Astrocyte of the cerebellum (primary cell): ENCODE data around the gene PDZD4.

Experiments used
- DNase-seq: peaks from one replicate; pipeline ENCODE4 v3.0.0-alpha.2; 2011; ENCODE audit warnings: low read depth
- H3K4me3 ChIP-seq: 2 replicates; pipeline ENCODE4 v1.5.1; 2011; ENCODE audit warnings: mild to moderate bottlenecking, low read depth, low read length, moderate library complexity
- in situ Hi-C: cut with HindIII; loops from 2 replicates; pipeline ENCODE4 v1.10.0; 2017; ENCODE audit warnings: low sequenced_read_pairs
- TF ChIP-seq, protein P1 (sequence below): IDR thresholded peaks from 2 replicates; pipeline ENCODE4 v1.5.1; 2012; ENCODE audit warnings: low read length, low read depth, moderate library complexity, mild to moderate bottlenecking; ENCODE audit errors: missing control alignments

PDZD4 gene

DNA sequence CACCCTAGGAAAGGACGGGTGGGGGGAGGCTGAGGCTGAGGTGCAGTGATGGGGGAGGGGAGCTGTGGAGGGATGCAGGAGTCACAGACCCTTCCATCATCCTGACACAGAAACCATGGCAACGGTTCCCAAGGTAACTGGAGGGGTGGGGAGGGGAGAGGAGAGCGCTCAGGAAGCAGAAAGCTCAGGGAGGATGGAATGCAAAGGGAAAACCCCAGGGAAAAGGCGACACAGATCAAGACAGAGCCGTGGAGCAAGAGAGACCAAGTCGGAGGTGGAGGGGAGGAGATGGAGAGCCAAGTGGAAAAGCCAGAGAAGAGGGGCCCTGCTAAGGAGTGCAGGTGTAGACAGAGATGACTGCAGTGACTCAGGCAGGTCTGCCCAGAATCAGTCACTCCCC, 41.1 kb upstream of the PDZD4 start:
- DNase-seq, result no peak
- TF ChIP-seq, protein P1, sequence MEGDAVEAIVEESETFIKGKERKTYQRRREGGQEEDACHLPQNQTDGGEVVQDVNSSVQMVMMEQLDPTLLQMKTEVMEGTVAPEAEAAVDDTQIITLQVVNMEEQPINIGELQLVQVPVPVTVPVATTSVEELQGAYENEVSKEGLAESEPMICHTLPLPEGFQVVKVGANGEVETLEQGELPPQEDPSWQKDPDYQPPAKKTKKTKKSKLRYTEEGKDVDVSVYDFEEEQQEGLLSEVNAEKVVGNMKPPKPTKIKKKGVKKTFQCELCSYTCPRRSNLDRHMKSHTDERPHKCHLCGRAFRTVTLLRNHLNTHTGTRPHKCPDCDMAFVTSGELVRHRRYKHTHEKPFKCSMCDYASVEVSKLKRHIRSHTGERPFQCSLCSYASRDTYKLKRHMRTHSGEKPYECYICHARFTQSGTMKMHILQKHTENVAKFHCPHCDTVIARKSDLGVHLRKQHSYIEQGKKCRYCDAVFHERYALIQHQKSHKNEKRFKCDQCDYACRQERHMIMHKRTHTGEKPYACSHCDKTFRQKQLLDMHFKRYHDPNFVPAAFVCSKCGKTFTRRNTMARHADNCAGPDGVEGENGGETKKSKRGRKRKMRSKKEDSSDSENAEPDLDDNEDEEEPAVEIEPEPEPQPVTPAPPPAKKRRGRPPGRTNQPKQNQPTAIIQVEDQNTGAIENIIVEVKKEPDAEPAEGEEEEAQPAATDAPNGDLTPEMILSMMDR, result no peak
- in situ Hi-C loops, result no loop called here
- H3K4me3 ChIP-seq, result no peak overlapping the region

GRCh38 chrX:153870791-153871360, 40.5 kb upstream of the PDZD4 start:
- H3K4me3 ChIP-seq, result no peak overlapping the region
- TF ChIP-seq, protein P1, result no peak
- in situ Hi-C loops, result no loop called here
- DNase-seq, result no peak

DNA sequence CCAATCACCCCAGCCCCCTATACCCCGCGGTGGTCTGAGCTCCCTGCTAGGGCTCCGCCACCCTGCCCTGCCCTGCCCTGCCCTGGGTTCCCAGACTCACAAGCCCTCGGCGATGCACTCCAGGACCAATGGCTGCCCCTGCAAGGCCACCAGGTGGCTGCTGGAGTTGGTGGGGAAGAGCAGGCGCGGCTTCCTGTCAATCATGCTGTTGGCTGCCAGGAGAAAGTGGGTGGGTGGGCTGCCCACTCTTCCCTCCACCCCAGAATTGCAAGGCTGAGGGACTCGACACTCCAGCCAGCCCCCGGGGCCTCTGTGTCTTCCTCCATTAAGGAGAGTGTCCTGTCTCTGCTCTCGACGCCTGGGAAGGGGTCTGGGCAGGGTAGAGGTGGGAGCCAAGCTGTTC, 39.9 kb upstream of the PDZD4 start:
- no peak overlapping the region for H3K4me3 ChIP-seq
- no peak for DNase-seq
- TF ChIP-seq, protein P1, result no peak
- in situ Hi-C loops, result no loop called here

- TF ChIP-seq, protein P1, result no peak
- H3K4me3 ChIP-seq, result no peak overlapping the region
- no peak for DNase-seq
- in situ Hi-C loops, result no loop called here
These were observed 39.3 kb upstream of the PDZD4 start for GRCh38 chrX:153869473-153870287.

GRCh38 chrX:153868576-153869472, 38.5 kb upstream of the PDZD4 start:
- no peak overlapping the region for H3K4me3 ChIP-seq
- TF ChIP-seq, protein P1, result no peak
- in situ Hi-C loops, result no loop called here
- DNase-seq, result no peak

- TF ChIP-seq, protein P1, result no peak
- DNase-seq, result no peak
- in situ Hi-C loops, result no loop called here
These were observed 37.3 kb upstream of the PDZD4 start for GRCh38 chrX:153867671-153868070.

More at GRCh38 chrX:153867671-153868070, 37.3 kb upstream of the PDZD4 start:
- H3K4me3 ChIP-seq, result no peak overlapping the region
